HG02938 (cell line): Measurements from ENCODE around the gene NR2C2.

Experiments
- ATAC-seq: cut with Tn5 transposase; IDR thresholded peaks from one replicate; pipeline ENCODE4 v1.9.1; 2021; ENCODE audit warnings: mild to moderate bottlenecking, moderate library complexity; ENCODE audit not compliant: unreplicated experiment

Gene NR2C2

GRCh38 chr3:15056676-15057404 is 109.5 kb downstream of the NR2C2 start:
- ATAC-seq: no peak

- ATAC-seq: no peak
These were observed 112.6 kb downstream of the NR2C2 start for GRCh38 chr3:15060029-15060428.

- no peak for ATAC-seq
These were observed 115.9 kb downstream of the NR2C2 start for GRCh38 chr3:15063238-15063637.

- ATAC-seq: no peak
These were observed 116.4 kb downstream of the NR2C2 start for GRCh38 chr3:15063656-15064286.

GRCh38 chr3:15064299-15064834 is 117.0 kb downstream of the NR2C2 start:
- ATAC-seq: peak; percentile 4

GRCh38 chr3:15064835-15065549 is 117.6 kb downstream of the NR2C2 start, which contains the start of gene MRPS25:
MRPS25 (minus strand) TSS chr3:15065315; CDS start chr3:15065194, 121 bp downstream.
- ATAC-seq: peak; percentile 96

GRCh38 chr3:15065550-15066007 is 118.2 kb downstream of the NR2C2 start:
- ATAC-seq: no peak

- ATAC-seq: no peak
These were observed 119.1 kb downstream of the NR2C2 start for GRCh38 chr3:15066467-15066866.

- ATAC-seq: no peak
These were observed 122.1 kb downstream of the NR2C2 start for GRCh38 chr3:15069441-15069840.

GRCh38 chr3:15071699-15072098 is 124.3 kb downstream of the NR2C2 start:
- no peak for ATAC-seq

GRCh38 chr3:15074500-15074899 is 127.1 kb downstream of the NR2C2 start:
- ATAC-seq: no peak

- ATAC-seq: no peak
These were observed 131.7 kb downstream of the NR2C2 start for GRCh38 chr3:15079091-15079490.

- ATAC-seq: no peak
These were observed 134.7 kb downstream of the NR2C2 start for GRCh38 chr3:15081960-15082664.

GRCh38 chr3:15083252-15083651 is 135.9 kb downstream of the NR2C2 start:
- no peak for ATAC-seq

- ATAC-seq: no peak
These were observed 138.9 kb downstream of the NR2C2 start for GRCh38 chr3:15086263-15086662.

GRCh38 chr3:15086699-15087098 is 139.3 kb downstream of the NR2C2 start:
- no peak for ATAC-seq

GRCh38 chr3:15089201-15089600 is 141.8 kb downstream of the NR2C2 start:
- no peak for ATAC-seq

- no peak for ATAC-seq
These were observed 144.2 kb downstream of the NR2C2 start for GRCh38 chr3:15091575-15091974.

GRCh38 chr3:15092686-15093085 is 145.3 kb downstream of the NR2C2 start:
- ATAC-seq: no peak

GRCh38 chr3:15094187-15094875 is 146.9 kb downstream of the NR2C2 start:
- ATAC-seq: no peak
